SU-DHL-6 (cell line): Measurements from ENCODE around the gene ST8SIA5.

ENCODE experiments used
- EZH2phosphoT487 ChIP-seq: fragments of 200-600 bp; sonication (generic), shearing (Covaris generic); conservative IDR thresholded peaks from 2 replicates; pipeline ENCODE4 v1.6.1; 2018; ENCODE audit warnings: mild to moderate bottlenecking, antibody characterized with exemption, low read length, moderate library complexity, mixed read lengths
- TF ChIP-seq, protein P1 (sequence below): fragments of 200-600 bp; sonication (generic); IDR thresholded peaks from one replicate; pipeline ENCODE4 v1.5.1; 2017; ENCODE audit warnings: antibody characterized with exemption, mild to moderate bottlenecking, low read length, moderate library complexity; ENCODE audit not compliant: insufficient read depth, poor library complexity, severe bottlenecking

- TF ChIP-seq, protein P1, sequence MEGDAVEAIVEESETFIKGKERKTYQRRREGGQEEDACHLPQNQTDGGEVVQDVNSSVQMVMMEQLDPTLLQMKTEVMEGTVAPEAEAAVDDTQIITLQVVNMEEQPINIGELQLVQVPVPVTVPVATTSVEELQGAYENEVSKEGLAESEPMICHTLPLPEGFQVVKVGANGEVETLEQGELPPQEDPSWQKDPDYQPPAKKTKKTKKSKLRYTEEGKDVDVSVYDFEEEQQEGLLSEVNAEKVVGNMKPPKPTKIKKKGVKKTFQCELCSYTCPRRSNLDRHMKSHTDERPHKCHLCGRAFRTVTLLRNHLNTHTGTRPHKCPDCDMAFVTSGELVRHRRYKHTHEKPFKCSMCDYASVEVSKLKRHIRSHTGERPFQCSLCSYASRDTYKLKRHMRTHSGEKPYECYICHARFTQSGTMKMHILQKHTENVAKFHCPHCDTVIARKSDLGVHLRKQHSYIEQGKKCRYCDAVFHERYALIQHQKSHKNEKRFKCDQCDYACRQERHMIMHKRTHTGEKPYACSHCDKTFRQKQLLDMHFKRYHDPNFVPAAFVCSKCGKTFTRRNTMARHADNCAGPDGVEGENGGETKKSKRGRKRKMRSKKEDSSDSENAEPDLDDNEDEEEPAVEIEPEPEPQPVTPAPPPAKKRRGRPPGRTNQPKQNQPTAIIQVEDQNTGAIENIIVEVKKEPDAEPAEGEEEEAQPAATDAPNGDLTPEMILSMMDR = no peak
- no peak for TF ChIP-seq EZH2phosphoT487
These were observed 128.6 kb downstream of the ST8SIA5 start for GRCh38 chr18:46628206-46628605.
